Mesenchymal stem cell (in vitro differentiated cells and primary cell): ENCODE data around the gene PHACTR2.

Experiments
- DNase-seq: peaks from one replicate; pipeline ENCODE4 v3.0.0-alpha.2; 2013
- H2AFZ ChIP-seq: one replicate; pipeline ENCODE4 v1.6.1; 2013; ENCODE audit warnings: low read depth, mild to moderate bottlenecking, control low read depth, inconsistent platforms, low read length, moderate library complexity
- H2AK5ac ChIP-seq: 2 replicates; pipeline ENCODE4 v1.6.1; 2013; ENCODE audit warnings: low read length, moderate library complexity, mild to moderate bottlenecking, inconsistent platforms; ENCODE audit not compliant: severe bottlenecking
- H2BK120ac ChIP-seq: one replicate; pipeline ENCODE4 v1.6.1; 2013; ENCODE audit warnings: low read depth, mild to moderate bottlenecking, inconsistent platforms, low read length, moderate library complexity
- H2BK12ac ChIP-seq, 2 experiments: one replicate each; pipeline ENCODE4 v1.6.1; 2013; ENCODE audit warnings: inconsistent platforms in 2 of 2, low read length in 2 of 2, mild to moderate bottlenecking in 2 of 2, moderate library complexity in 2 of 2, control low read depth in 1 of 2
- H2BK15ac ChIP-seq: one replicate; pipeline ENCODE4 v1.6.1; 2013; ENCODE audit warnings: mild to moderate bottlenecking, low read depth, inconsistent platforms; ENCODE audit not compliant: poor library complexity, severe bottlenecking
- H2BK5ac ChIP-seq: 2 replicates; pipeline ENCODE4 v1.6.1; 2013; ENCODE audit warnings: low read depth, mild to moderate bottlenecking, low read length, control low read depth, inconsistent platforms; ENCODE audit not compliant: poor library complexity, severe bottlenecking
- H3K14ac ChIP-seq, 2 experiments: one replicate each; pipeline ENCODE4 v1.6.1; 2013; ENCODE audit warnings: inconsistent platforms in 2 of 2, low read length in 2 of 2, control low read depth in 1 of 2, mild to moderate bottlenecking in 1 of 2, moderate library complexity in 1 of 2
- H3K18ac ChIP-seq, 2 experiments: one replicate each; pipeline ENCODE4 v1.6.1; 2013; ENCODE audit warnings: inconsistent platforms in 2 of 2, low read length in 2 of 2, control low read depth in 1 of 2, low read depth in 1 of 2, mild to moderate bottlenecking in 1 of 2
- H3K23ac ChIP-seq, 2 experiments: one replicate each; pipeline ENCODE4 v1.6.1; 2013; ENCODE audit warnings: inconsistent platforms in 2 of 2, low read length in 2 of 2, mild to moderate bottlenecking in 2 of 2, moderate library complexity in 2 of 2, control low read depth in 1 of 2
- H3K27ac ChIP-seq: 2 replicates; pipeline ENCODE4 v1.5.1; 2013; ENCODE audit warnings: mild to moderate bottlenecking, moderate library complexity, low read length, control low read depth, inconsistent platforms; ENCODE audit not compliant: poor library complexity, severe bottlenecking
- H3K27me3 ChIP-seq, 2 experiments: 2 replicates each; pipeline versions ENCODE4 v1.6.1 to v1.7.0; 2013; ENCODE audit warnings: low read length in 2 of 2, mild to moderate bottlenecking in 2 of 2, moderate library complexity in 2 of 2, control low read depth in 1 of 2, inconsistent platforms in 1 of 2; ENCODE audit not compliant: control insufficient read depth in 1 of 2, insufficient read depth in 1 of 2
- H3K36me3 ChIP-seq, 2 experiments: 2 replicates each; pipeline versions ENCODE4 v1.6.1 to v1.7.0; 2013; ENCODE audit warnings: low read length in 2 of 2, control low read depth in 1 of 2, inconsistent platforms in 1 of 2, low read depth in 1 of 2, mild to moderate bottlenecking in 1 of 2; ENCODE audit not compliant: insufficient read depth in 2 of 2, control insufficient read depth in 1 of 2
- H3K4ac ChIP-seq, 2 experiments: one replicate each; pipeline ENCODE4 v1.6.1; 2013; ENCODE audit warnings: inconsistent platforms in 2 of 2, low read length in 2 of 2, mild to moderate bottlenecking in 2 of 2, moderate library complexity in 2 of 2, control low read depth in 1 of 2, low read depth in 1 of 2
- H3K4me1 ChIP-seq: 2 replicates; pipeline ENCODE4 v1.6.1; 2013; ENCODE audit warnings: low read depth, low read length, control low read depth; ENCODE audit not compliant: control insufficient read depth, insufficient read depth
- H3K4me2 ChIP-seq: 2 replicates; pipeline ENCODE4 v1.6.1; 2013; ENCODE audit warnings: low read length, mild to moderate bottlenecking, inconsistent platforms; ENCODE audit not compliant: poor library complexity, severe bottlenecking
- H3K4me3 ChIP-seq, 2 experiments: 2 replicates each; pipeline versions ENCODE4 v1.5.1 to v1.7.0; 2013; ENCODE audit warnings: low read length in 2 of 2, mild to moderate bottlenecking in 2 of 2, control low read depth in 1 of 2, low read depth in 1 of 2; ENCODE audit not compliant: insufficient read depth in 1 of 2
- H3K79me1 ChIP-seq: replicated peaks from 2 replicates; pipeline ENCODE4 v1.6.1; 2013; ENCODE audit warnings: mild to moderate bottlenecking, control low read depth, low read length, inconsistent platforms; ENCODE audit not compliant: poor library complexity, severe bottlenecking
- H3K9ac ChIP-seq: 2 replicates; pipeline ENCODE4 v1.7.0; 2013; ENCODE audit warnings: mild to moderate bottlenecking, low read length, moderate library complexity
- H3K9me3 ChIP-seq: 2 replicates; pipeline ENCODE4 v1.7.0; 2013; ENCODE audit warnings: mild to moderate bottlenecking, low read length; ENCODE audit not compliant: control insufficient read depth
- H4K8ac ChIP-seq: one replicate; pipeline ENCODE4 v1.6.1; 2013; ENCODE audit warnings: inconsistent platforms, mild to moderate bottlenecking, low read length, moderate library complexity
- H4K91ac ChIP-seq: one replicate; pipeline ENCODE4 v1.6.1; 2013; ENCODE audit warnings: mild to moderate bottlenecking, low read length, inconsistent platforms
- whole genome bisulfite sequencing: methylation state at CpG from one replicate; pipeline ENCODE4 v1.1.7; 2013; ENCODE audit warnings: mixed read lengths; 5-methylcytosine and 5-hydroxymethylcytosine counted together

PHACTR2 gene

GRCh38 chr6:143727035-143727434, 49.3 kb downstream of the PHACTR2 start:
- Histone ChIP-seq H3K4me3 (no peak overlapping the region), H3K14ac (no peak overlapping the region), H2AFZ (no peak overlapping the region), H3K23ac (no peak overlapping the region), H3K18ac (no peak overlapping the region), H2BK15ac (no peak overlapping the region), H3K36me3 (peaks cover 0 to 27% of the 10 kb centered on the region in 2 experiments), H4K91ac (no peak overlapping the region), H3K4me2 (no peak overlapping the region), H3K4ac (no peak overlapping the region), H2BK120ac (no peak overlapping the region), H3K9me3 (no peaks in the 10 kb centered on the region), H3K27me3 (no peaks in the 10 kb centered on the region), H3K79me1 (peaks cover 5% of the 10 kb centered on the region), H3K27ac (no peak overlapping the region), H3K4me1 (no peaks in the 10 kb centered on the region), H2BK12ac (no peak overlapping the region), H2BK5ac (no peak overlapping the region), H2AK5ac (no peak overlapping the region), H3K9ac (no peak overlapping the region), H4K8ac (no peak overlapping the region)
- no peak for DNase-seq
- WGBS = no CpG with 5 or more reads among the region's 1 CpG

GRCh38 chr6:143731789-143732188, 54.0 kb downstream of the PHACTR2 start:
- Histone ChIP-seq H3K27me3 (no peaks in the 10 kb centered on the region), H4K8ac (no peak overlapping the region), H3K4me2 (no peak overlapping the region), H3K79me1 (peaks cover 2% of the 10 kb centered on the region), H3K9ac (no peak overlapping the region), H3K4me3 (no peak overlapping the region), H2BK120ac (no peak overlapping the region), H2AFZ (no peak overlapping the region), H2BK12ac (no peak overlapping the region), H3K4ac (no peak overlapping the region), H3K4me1 (no peaks in the 10 kb centered on the region), H2BK5ac (no peak overlapping the region), H2BK15ac (no peak overlapping the region), H4K91ac (no peak overlapping the region), H2AK5ac (no peak overlapping the region), H3K9me3 (no peaks in the 10 kb centered on the region), H3K23ac (no peak overlapping the region), H3K18ac (no peak overlapping the region), H3K36me3 (no peaks in the 10 kb centered on the region), H3K27ac (no peak overlapping the region), H3K14ac (no peak overlapping the region)
- DNase-seq = no peak
- WGBS = 100% methylated on average over 1 of the region's 1 CpG

GRCh38 chr6:143732536-143732935, 54.8 kb downstream of the PHACTR2 start:
- no CpG with 5 or more reads among the region's 1 CpG for WGBS
- no peak overlapping the region for H3K4me2 ChIP-seq
- no peak overlapping the region for H3K23ac ChIP-seq
- no peaks in the 10 kb centered on the region for H3K9me3 ChIP-seq
- H4K91ac ChIP-seq = no peak overlapping the region
- DNase-seq = no peak
- no peaks in the 10 kb centered on the region for H3K27me3 ChIP-seq
- no peak overlapping the region for H3K18ac ChIP-seq
- no peak overlapping the region for H2BK15ac ChIP-seq
- H2AK5ac ChIP-seq = no peak overlapping the region
- H2AFZ ChIP-seq = no peak overlapping the region
- no peak overlapping the region for H3K4ac ChIP-seq
- H3K4me3 ChIP-seq = no peak overlapping the region
- H2BK5ac ChIP-seq = no peak overlapping the region
- H3K4me1 ChIP-seq = no peaks in the 10 kb centered on the region
- no peaks in the 10 kb centered on the region for H3K36me3 ChIP-seq
- no peak overlapping the region for H3K14ac ChIP-seq
- no peak overlapping the region for H3K9ac ChIP-seq
- no peak overlapping the region for H2BK12ac ChIP-seq
- H3K79me1 ChIP-seq = peaks cover 2% of the 10 kb centered on the region
- no peak overlapping the region for H3K27ac ChIP-seq
- no peak overlapping the region for H4K8ac ChIP-seq
- no peak overlapping the region for H2BK120ac ChIP-seq

DNA sequence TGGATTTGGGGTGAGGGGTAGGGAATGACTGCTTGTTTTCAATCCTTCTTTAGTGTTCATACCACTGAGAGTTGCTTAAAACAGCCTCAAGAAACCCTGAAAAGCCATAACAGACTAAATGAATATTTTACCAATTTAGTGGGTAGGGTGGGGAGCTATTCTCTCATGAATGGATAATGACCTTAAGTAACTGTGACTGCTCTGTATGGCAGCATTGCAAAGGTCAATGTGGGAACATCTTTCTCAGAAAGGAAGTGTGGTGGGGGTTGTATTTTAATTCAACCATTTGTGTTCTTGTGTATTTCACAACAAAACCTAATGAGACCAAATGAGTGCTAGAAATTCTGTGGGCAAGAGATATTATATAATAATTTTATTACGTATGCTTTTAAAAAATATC, 55.7 kb downstream of the PHACTR2 start:
- Histone ChIP-seq H3K9me3 (no peaks in the 10 kb centered on the region), H2BK15ac (no peak overlapping the region), H3K9ac (no peak overlapping the region), H3K4ac (no peak overlapping the region), H4K91ac (no peak overlapping the region), H2AFZ (no peak overlapping the region), H4K8ac (no peak overlapping the region), H2BK12ac (no peak overlapping the region), H3K18ac (no peak overlapping the region), H3K27ac (no peak overlapping the region), H3K79me1 (peaks cover 2% of the 10 kb centered on the region), H3K4me1 (peaks cover 2% of the 10 kb centered on the region), H3K14ac (no peak overlapping the region), H3K27me3 (no peaks in the 10 kb centered on the region), H2AK5ac (no peak overlapping the region), H3K4me3 (no peak overlapping the region), H3K23ac (no peak overlapping the region), H2BK120ac (no peak overlapping the region), H2BK5ac (no peak overlapping the region), H3K36me3 (no peaks in the 10 kb centered on the region), H3K4me2 (no peak overlapping the region)
- no peak for DNase-seq
- WGBS = no CpG with 5 or more reads among the region's 1 CpG
